HG03196 (cell line): ENCODE measurements around the gene PDGFB.
"Not testable (repeated sequence)": the region's sequence is repeated elsewhere in the genome, so short reads cannot be mapped to it uniquely, and the experiment has no call there.

ENCODE experiments used
- ATAC-seq: cut with Tn5 transposase; IDR thresholded peaks from one replicate; pipeline ENCODE4 v1.9.1; 2021; ENCODE audit not compliant: unreplicated experiment

PDGFB gene

GRCh38 chr22:39229075-39229474 is 15.7 kb downstream of the PDGFB start:
- ATAC-seq, result no peak

- ATAC-seq, result no peak
Measured at GRCh38 chr22:39227542-39228272, 17.1 kb downstream of the PDGFB start.

GRCh38 chr22:39226353-39226752 is 18.4 kb downstream of the PDGFB start:
- ATAC-seq, result no peak

- ATAC-seq, result no peak
Measured at GRCh38 chr22:39225591-39225990, 19.2 kb downstream of the PDGFB start.

- no peak for ATAC-seq
Measured at GRCh38 chr22:39224550-39224949, 20.2 kb downstream of the PDGFB start.

- no peak for ATAC-seq
Measured at GRCh38 chr22:39223091-39223710, 21.6 kb downstream of the PDGFB start.

- ATAC-seq, result no peak
Measured at GRCh38 chr22:39221999-39222686, 22.6 kb downstream of the PDGFB start.

- no peak for ATAC-seq
Measured at GRCh38 chr22:39220890-39221850, 23.6 kb downstream of the PDGFB start.

GRCh38 chr22:39220450-39220849 is 24.3 kb downstream of the PDGFB start:
- no peak for ATAC-seq

GRCh38 chr22:39219071-39220039 is 25.4 kb downstream of the PDGFB start:
- no peak for ATAC-seq

- ATAC-seq, result not testable (repeated sequence)
Measured at GRCh38 chr22:39218432-39218831, 26.4 kb downstream of the PDGFB start.

GRCh38 chr22:39216143-39216490 is 28.7 kb downstream of the PDGFB start:
- no peak for ATAC-seq

- no peak for ATAC-seq
Measured at GRCh38 chr22:39215426-39216142, 29.2 kb downstream of the PDGFB start.

GRCh38 chr22:39215070-39215396 is 29.7 kb downstream of the PDGFB start:
- ATAC-seq, result no peak

GRCh38 chr22:39214383-39215069 is 30.3 kb downstream of the PDGFB start:
- no peak for ATAC-seq

GRCh38 chr22:39214006-39214382 is 30.8 kb downstream of the PDGFB start:
- ATAC-seq, result no peak

GRCh38 chr22:39212721-39213376 is 31.9 kb downstream of the PDGFB start:
- no peak for ATAC-seq

- ATAC-seq, result no peak
Measured at GRCh38 chr22:39209756-39210155, 35.0 kb downstream of the PDGFB start.
